Measurements from ENCODE around the gene CBLN3. TPM values are rescaled to one million over a fixed set of nuclear protein-coding genes. Genes with fewer than 3 reads are reported as not detected.

The CBLN3 gene
- total RNA-seq, 1 experiment from 2014 or later, result 0.94 TPM

- TF ChIP-seq CTCF (IDR thresholded peaks at IDR 0.05) (no peak), CBFB (CRISPR knock-in tag; IDR thresholded peaks at IDR 0.05; ENCODE audit: low read depth) (no peak), ZNF138 (CRISPR knock-in tag; conservative IDR thresholded peaks at IDR 0.05) (no peak), E2F1 (CRISPR knock-in tag; IDR thresholded peaks at IDR 0.05) (no peak), TCF7 (CRISPR knock-in tag; IDR thresholded peaks at IDR 0.05; ENCODE audit: low read depth) (no peak), JAZF1 (CRISPR knock-in tag; IDR thresholded peaks at IDR 0.05) (no peak), TEAD1 (CRISPR knock-in tag; IDR thresholded peaks at IDR 0.05) (no peak)
Measured at GRCh38 chr14:24440606-24441399, 11.3 kb upstream of the CBLN3 start (continued).

- no peaks in the 10 kb centered on the region for H3K27me3 Mint-ChIP-seq (ENCODE audit: low read depth)
- H3K9me3 Mint-ChIP-seq, result peaks cover 3% of the 10 kb centered on the region; the same call in 1 of the 2 replicates
- peaks cover 10% of the 10 kb centered on the region for H3K4me1 Mint-ChIP-seq
- DNase-seq (ENCODE audit: low spot score) (no peak), ATAC-seq (no peak)
- no peak overlapping the region for H3K4me3 Mint-ChIP-seq
- H3K27ac Mint-ChIP-seq, result no peak overlapping the region
- no peak for TF ChIP-seq ZNF317 (CRISPR knock-in tag; IDR thresholded peaks at IDR 0.05; ENCODE audit: borderline replicate concordance, low read depth)
- CTCF ChIA-PET, result interaction anchor here (3.6 kb wide), 1 partner anchor 9 kb away, joined by 60 read pairs; the partner anchor contains the start of genes CBLN3 and KHNYN
- POLR2A ChIA-PET, result no interaction called here
- H3K36me3 Mint-ChIP-seq, result peaks cover 28% of the 10 kb centered on the region
Measured at GRCh38 chr14:24439830-24440605, 10.6 kb upstream of the CBLN3 start.

- ChIA-PET CTCF (interaction anchor here (0.6 to 3.6 kb wide), 2 partner anchors 8 to 88 kb away, joined by 3 to 60 read pairs; partner anchors contain the start of genes CBLN3 and KHNYN), POLR2A (no interaction called here)
- Mint-ChIP-seq H3K27me3 (ENCODE audit: low read depth) (no peaks in the 10 kb centered on the region), H3K4me1 (peaks cover 10% of the 10 kb centered on the region), H3K36me3 (peaks cover 28% of the 10 kb centered on the region), H3K9me3 (peaks cover 2% of the 10 kb centered on the region; the same call in 1 of the 2 replicates), H3K27ac (no peak overlapping the region), H3K4me3 (no peak overlapping the region)
- ATAC-seq (no peak), DNase-seq (ENCODE audit: low spot score) (no peak)
- TF ChIP-seq ZNF512 (CRISPR knock-in tag; IDR thresholded peaks at IDR 0.05; ENCODE audit: borderline replicate concordance) (no peak), STAT6 (CRISPR knock-in tag; conservative IDR thresholded peaks at IDR 0.05; ENCODE audit: low read depth) (no peak), NFYB (CRISPR knock-in tag; conservative IDR thresholded peaks at IDR 0.05; ENCODE audit: low read depth) (no peak), E2F1 (CRISPR knock-in tag; IDR thresholded peaks at IDR 0.05) (no peak), ATF3 (CRISPR knock-in tag; conservative IDR thresholded peaks at IDR 0.05) (no peak), ZNF121 (CRISPR knock-in tag; IDR thresholded peaks at IDR 0.05) (no peak), CTCF (IDR thresholded peaks at IDR 0.05) (no peak), GTF2I (CRISPR knock-in tag; conservative IDR thresholded peaks at IDR 0.05) (no peak), ZNF263 (CRISPR knock-in tag; IDR thresholded peaks at IDR 0.05; ENCODE audit: low read depth) (no peak), ATF1 (CRISPR knock-in tag; IDR thresholded peaks at IDR 0.05) (no peak)
Measured at GRCh38 chr14:24439257-24439656, 9.8 kb upstream of the CBLN3 start.
